OCI-LY3 (cell line): ENCODE measurements around the gene TBC1D16.

ENCODE experiments used
- H2AFZ ChIP-seq: fragments of 200-600, 300-600 bp; shearing (Covaris generic); 2 replicates; pipeline ENCODE4 v1.6.0; 2014; ENCODE audit warnings: antibody characterized with exemption, low read depth, low read length
- H3K27ac ChIP-seq: fragments of 200-600, 300-600 bp; sonication (generic); 2 replicates; pipeline ENCODE4 v1.5.1; 2014; ENCODE audit warnings: mild to moderate bottlenecking, low read length, moderate library complexity, mixed read lengths
- H3K27me3 ChIP-seq: fragments of 200-600, 300-600 bp; sonication (generic); 2 replicates; pipeline ENCODE4 v1.6.1; 2014; ENCODE audit warnings: low read depth, low read length, mixed read lengths
- H3K36me3 ChIP-seq: fragments of 200-600, 300-600 bp; sonication (generic); replicated peaks from 2 replicates; pipeline ENCODE3; 2014; ENCODE audit warnings: low read depth, low read length, mixed read lengths
- H3K4me1 ChIP-seq: fragments of 300-600, 200-600 bp; sonication (generic); 2 replicates; pipeline ENCODE4 v1.6.1; 2014; ENCODE audit warnings: low read length, mixed read lengths
- H3K4me2 ChIP-seq: fragments of 200-600, 300-600 bp; sonication (generic); 2 replicates; pipeline ENCODE4 v1.6.1; 2014; ENCODE audit warnings: low read length, mixed read lengths
- H3K4me3 ChIP-seq: fragments of 300-600, 200-600 bp; sonication (generic); 2 replicates; pipeline ENCODE4 v1.5.1; 2014; ENCODE audit warnings: antibody characterized with exemption, mild to moderate bottlenecking, low read length, moderate library complexity
- H3K79me2 ChIP-seq: fragments of 300-600, 200-600 bp; shearing (Covaris generic); 2 replicates; pipeline ENCODE4 v1.6.1; 2014; ENCODE audit warnings: mild to moderate bottlenecking, low read length, mixed read lengths
- H3K9ac ChIP-seq: fragments of 300-600, 200-600 bp; shearing (Covaris generic); 2 replicates; pipeline ENCODE4 v1.6.0; 2014; ENCODE audit warnings: mild to moderate bottlenecking, low read length, moderate library complexity
- H3K9me3 ChIP-seq: fragments of 200-600, 300-600 bp; shearing (Covaris generic); 2 replicates; pipeline ENCODE4 v1.6.1; 2014; ENCODE audit warnings: low read length, mixed read lengths; ENCODE audit not compliant: insufficient read depth
- H4K20me1 ChIP-seq: fragments of 200-600, 300-600 bp; sonication (generic); 2 replicates; pipeline ENCODE4 v1.6.1; 2016; ENCODE audit warnings: low read length, mixed read lengths; ENCODE audit not compliant: insufficient read depth
- CTCF ChIP-seq: fragments of 200-600, 300-600 bp; sonication (generic); IDR thresholded peaks from 2 replicates; pipeline ENCODE4 v1.5.1; 2014; ENCODE audit warnings: antibody characterized with exemption, low read length, low read depth
- EZH2phosphoT487 ChIP-seq: fragments of 200-600 bp; shearing (Covaris generic); IDR thresholded peaks from 2 replicates; pipeline ENCODE4 v1.6.1; 2018; ENCODE audit warnings: antibody characterized with exemption, mixed run types, low read depth

The TBC1D16 gene

GRCh38 chr17:79949656-79950209, 85.9 kb downstream of the TBC1D16 start:
- Histone ChIP-seq H3K4me2 (no peak overlapping the region), H2AFZ (no peak overlapping the region), H3K9me3 (no peaks in the 10 kb centered on the region), H3K4me1 (no peaks in the 10 kb centered on the region), H3K79me2 (no peaks in the 10 kb centered on the region), H3K9ac (no peak overlapping the region), H3K36me3 (no peaks in the 10 kb centered on the region), H3K4me3 (no peak overlapping the region), H3K27ac (no peak overlapping the region), H3K27me3 (no peaks in the 10 kb centered on the region), H4K20me1 (no peaks in the 10 kb centered on the region)
- no peak for TF ChIP-seq CTCF
- no peak for TF ChIP-seq EZH2phosphoT487

- Histone ChIP-seq H3K4me3 (no peak overlapping the region), H3K4me1 (no peaks in the 10 kb centered on the region), H3K36me3 (no peaks in the 10 kb centered on the region), H3K27ac (no peak overlapping the region), H3K9ac (no peak overlapping the region), H3K4me2 (no peak overlapping the region), H3K9me3 (no peaks in the 10 kb centered on the region), H2AFZ (no peak overlapping the region), H3K27me3 (no peaks in the 10 kb centered on the region), H4K20me1 (no peaks in the 10 kb centered on the region), H3K79me2 (no peaks in the 10 kb centered on the region)
- TF ChIP-seq CTCF (no peak), EZH2phosphoT487 (no peak)
These were observed 86.6 kb downstream of the TBC1D16 start for GRCh38 chr17:79948945-79949655.

GRCh38 chr17:79948406-79948944, 87.2 kb downstream of the TBC1D16 start:
- no peaks in the 10 kb centered on the region for H3K36me3 ChIP-seq
- H2AFZ ChIP-seq: no peak overlapping the region
- H3K79me2 ChIP-seq: no peaks in the 10 kb centered on the region
- H3K4me2 ChIP-seq: no peak overlapping the region
- H4K20me1 ChIP-seq: no peaks in the 10 kb centered on the region
- H3K4me3 ChIP-seq: no peak overlapping the region
- no peak overlapping the region for H3K9ac ChIP-seq
- no peaks in the 10 kb centered on the region for H3K27me3 ChIP-seq
- H3K9me3 ChIP-seq: no peaks in the 10 kb centered on the region
- TF ChIP-seq CTCF (no peak), EZH2phosphoT487 (no peak)
- no peak overlapping the region for H3K27ac ChIP-seq
- no peaks in the 10 kb centered on the region for H3K4me1 ChIP-seq

GRCh38 chr17:79947351-79948031, 88.2 kb downstream of the TBC1D16 start:
- H3K79me2 ChIP-seq: no peaks in the 10 kb centered on the region
- no peaks in the 10 kb centered on the region for H3K36me3 ChIP-seq
- H4K20me1 ChIP-seq: no peaks in the 10 kb centered on the region
- no peak overlapping the region for H3K4me2 ChIP-seq
- no peaks in the 10 kb centered on the region for H3K4me1 ChIP-seq
- no peaks in the 10 kb centered on the region for H3K27me3 ChIP-seq
- H3K27ac ChIP-seq: no peak overlapping the region
- no peak overlapping the region for H3K4me3 ChIP-seq
- TF ChIP-seq CTCF (no peak), EZH2phosphoT487 (no peak)
- no peaks in the 10 kb centered on the region for H3K9me3 ChIP-seq
- no peak overlapping the region for H3K9ac ChIP-seq
- H2AFZ ChIP-seq: no peak overlapping the region
